Stimulated activated naive CD8-positive, alpha-beta T cell treated with anti-CD3 and anti-CD28 coated beads, Interleukin-15, Interleukin-2, amounts not matched to agents 100 U/mL and 50 U/mL, for 24 hours (primary cell): ENCODE measurements around the gene PSAPL1.

Source experiments
- ATAC-seq: fragments of 150-1000 bp; cut with Tn5 transposase; one replicate; pipeline ENCODE4 v1.10.0; 2021
- DNase-seq: peaks from one replicate; pipeline ENCODE4 v3.0.0; 2021

The PSAPL1 gene

DNA sequence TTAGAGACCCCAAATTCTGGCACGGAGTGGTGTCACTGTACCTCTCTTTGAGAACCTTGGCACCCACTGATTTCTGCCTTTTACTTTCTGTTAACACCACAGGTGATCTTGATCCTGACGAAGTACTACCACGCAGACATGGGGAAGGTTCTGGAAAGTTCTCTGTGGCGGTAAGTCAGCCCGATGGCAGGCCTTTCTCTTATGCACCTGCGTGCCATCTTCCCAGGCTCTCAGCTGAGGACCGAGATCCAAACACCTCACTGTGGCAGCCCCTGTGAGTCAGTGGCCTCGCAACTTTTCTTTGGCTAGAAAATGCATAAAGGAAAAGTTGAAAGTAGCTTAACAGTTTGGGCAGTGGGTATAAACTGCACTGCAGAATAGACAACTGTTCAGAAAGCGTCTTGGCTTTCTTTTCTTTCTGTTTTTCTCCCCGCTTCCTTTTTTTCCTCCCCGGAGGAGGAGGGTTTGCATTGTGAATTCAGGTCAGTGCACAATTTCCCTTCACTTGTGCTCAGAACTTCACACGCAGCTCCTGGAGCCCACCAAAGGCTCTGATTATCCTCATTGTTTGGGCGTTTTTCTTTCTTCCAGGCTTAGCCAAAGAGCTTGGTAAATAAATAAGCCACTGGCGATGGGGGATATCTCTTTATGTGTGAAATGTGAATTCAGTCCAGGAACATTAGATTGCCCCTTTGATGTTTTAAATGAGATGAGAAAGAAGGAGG lies 38.4 kb downstream of the PSAPL1 start:
- no peak for DNase-seq
- ATAC-seq: no peak

GRCh38 chr4:7395645-7396044 lies 39.1 kb downstream of the PSAPL1 start:
- ATAC-seq (no peak), DNase-seq (no peak)

GRCh38 chr4:7394681-7395451 lies 39.9 kb downstream of the PSAPL1 start:
- DNase-seq (no peak), ATAC-seq (no peak)

- no peak for DNase-seq
- no peak for ATAC-seq
Measured at GRCh38 chr4:7393601-7394575, 40.8 kb downstream of the PSAPL1 start.

DNA sequence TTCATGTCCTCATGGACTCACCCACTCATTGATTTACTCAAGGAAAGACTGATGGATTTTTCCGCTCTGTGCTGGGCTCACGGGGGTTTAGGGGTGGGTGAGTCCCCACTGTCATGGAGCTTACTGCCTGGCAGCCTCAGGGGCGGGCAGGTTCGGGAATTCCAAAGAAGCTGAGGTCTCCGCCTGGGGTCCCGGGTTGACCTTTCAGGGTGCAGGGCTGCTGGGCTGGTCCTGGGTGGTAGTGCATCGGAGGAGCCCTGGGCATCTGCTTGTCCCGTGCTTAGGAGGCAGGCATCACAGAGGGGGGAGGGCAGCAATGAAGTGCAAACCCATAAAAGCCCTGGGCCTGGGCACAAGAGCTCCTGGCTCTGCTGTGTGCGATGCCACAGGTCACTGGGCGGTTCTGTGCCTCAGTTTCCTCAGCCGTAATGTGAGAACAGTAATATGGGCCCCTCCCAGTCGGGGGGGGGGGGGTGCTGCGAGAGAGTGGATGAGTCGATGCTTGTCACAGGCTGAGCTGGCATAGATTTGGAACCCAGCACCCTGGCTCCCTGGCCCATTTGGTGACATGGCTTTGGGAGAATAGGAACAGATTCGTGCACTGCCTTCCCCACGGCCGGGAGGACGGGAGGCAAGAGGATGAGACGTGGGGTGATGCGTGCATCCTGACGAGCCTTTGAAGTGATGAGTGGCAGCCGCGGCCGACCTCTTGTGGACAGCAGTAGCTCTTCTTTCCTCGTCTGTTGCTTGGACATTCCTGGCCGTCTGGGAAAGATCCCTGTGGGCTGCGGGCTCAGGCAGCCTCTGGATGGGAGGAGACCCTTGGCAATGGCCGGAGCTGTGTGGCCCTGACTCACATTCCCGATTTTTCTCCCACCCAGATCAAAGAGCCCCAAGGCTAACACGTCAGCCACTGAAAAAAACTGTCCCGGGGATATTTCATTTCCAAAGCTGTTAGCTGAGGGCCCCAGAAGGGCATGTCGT lies 42.0 kb downstream of the PSAPL1 start:
- no peak for ATAC-seq
- DNase-seq: no peak

DNA sequence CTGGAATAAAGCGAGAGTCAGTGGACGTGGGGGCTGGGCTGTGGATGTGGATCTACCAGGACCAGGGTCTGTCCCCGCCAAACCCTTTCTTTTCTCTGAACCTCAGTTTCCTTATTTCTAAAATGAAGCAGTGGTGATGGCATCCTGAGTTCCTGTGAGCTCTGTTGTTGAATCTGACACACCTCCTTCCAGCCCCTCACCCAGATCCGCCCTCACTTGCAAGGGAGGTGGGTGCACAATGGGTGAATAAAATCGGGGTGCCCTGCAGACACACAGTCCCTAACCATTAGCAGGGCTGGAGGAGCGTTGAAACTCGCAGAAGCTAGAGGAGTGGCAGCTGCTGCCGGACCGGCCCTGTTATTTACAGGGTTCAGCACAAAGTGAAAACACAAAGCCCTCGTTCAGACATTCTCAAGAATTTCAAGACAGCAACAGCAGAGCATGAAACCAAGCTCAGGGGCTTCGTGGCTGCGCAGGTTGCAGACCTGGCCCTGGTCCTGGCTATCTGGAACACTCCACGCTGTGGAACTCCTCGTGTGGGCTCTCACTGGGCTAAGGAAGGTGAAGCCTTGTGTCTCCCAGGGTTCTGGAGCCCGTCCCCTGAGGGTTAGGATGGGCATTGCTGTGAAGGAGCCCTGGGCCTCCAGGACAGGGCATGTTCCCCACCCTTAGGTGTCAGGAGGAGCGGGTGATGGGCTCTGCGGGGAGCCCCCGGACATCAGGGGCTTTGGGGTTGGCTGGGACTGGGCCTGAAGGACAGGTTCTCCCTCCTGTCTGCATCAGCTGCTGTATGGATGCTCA lies 42.9 kb downstream of the PSAPL1 start:
- ATAC-seq: no peak
- DNase-seq: no peak

DNA sequence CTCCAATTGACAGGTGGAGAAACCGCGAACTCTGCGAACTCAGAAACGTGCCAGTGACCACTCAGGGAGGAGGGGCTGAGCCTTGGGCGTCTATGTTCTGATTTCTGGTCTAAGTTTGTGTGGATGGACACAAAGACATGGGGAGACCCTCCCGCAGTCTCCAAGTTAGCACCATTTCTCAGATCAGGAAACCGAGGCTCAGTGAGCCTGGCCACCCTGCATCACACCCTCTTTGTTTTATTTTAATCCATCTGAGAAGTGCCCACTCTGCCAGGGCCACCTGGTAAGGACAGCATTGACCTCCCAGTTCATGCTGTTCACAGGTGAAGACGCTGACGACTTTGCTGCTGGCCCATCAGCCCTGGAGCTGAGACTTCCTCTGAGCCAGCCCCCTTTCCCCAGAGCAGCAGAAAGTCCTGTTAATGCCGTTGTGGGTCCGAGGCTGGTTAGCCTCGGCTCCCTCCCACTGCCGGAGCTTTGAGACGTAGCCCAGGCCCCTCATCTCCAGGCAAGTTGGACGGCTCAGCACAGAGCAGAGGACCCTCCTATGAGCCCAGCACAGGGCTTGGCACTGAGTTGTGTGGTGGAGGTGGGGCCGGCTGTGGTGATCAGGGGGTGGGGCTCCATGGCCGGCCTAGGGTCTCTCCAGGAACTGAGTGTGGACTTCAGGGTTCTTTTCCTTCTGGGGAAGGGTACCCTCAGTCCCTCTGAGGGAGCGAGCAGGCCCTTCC lies 43.7 kb downstream of the PSAPL1 start:
- ATAC-seq (no peak), DNase-seq (no peak)

- ATAC-seq: no peak
- no peak for DNase-seq
Measured at GRCh38 chr4:7390336-7390735, 44.4 kb downstream of the PSAPL1 start.

DNA sequence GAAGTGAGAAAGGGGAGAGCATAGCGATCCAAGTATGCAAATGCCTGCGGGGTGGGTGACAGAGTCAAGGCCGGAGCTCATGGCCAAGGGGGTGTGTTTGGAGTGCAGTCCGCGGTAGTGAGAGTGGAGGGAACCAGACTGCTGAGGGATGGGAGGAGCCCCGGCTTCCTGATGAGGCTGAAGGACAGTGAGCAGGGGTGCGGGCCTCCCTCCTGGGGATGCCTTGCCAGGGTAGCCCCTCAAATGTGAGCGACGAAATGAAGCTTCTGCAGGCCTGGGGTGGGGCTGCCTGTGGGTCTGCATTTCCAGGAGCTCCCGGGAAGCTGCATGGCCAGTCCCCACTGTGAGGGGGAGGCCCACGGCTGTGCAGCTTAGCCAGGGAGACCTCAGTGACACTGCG lies 45.0 kb downstream of the PSAPL1 start:
- ATAC-seq (no peak), DNase-seq (no peak)

GRCh38 chr4:7389101-7389701 lies 45.5 kb downstream of the PSAPL1 start:
- no peak for ATAC-seq
- no peak for DNase-seq

DNA sequence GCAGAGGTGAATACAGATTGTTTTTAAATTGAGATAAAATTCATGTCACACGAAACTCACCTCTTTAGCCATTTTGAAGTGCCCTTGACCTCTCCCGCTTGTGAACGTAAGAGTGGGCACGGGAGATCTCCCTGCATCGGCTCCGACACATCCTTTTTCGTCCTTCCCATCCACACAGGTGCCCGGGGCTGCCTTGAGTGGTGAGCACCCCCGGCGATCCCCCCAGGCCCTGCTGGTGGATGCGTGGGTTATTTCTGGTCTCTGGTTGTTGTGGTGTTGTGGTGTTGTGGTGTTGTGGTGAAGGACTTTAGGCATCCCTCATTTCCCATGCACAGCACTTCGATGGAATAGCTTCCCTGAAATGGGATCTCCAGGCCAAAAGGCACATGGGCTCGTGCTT lies 46.1 kb downstream of the PSAPL1 start:
- ATAC-seq: no peak

DNA sequence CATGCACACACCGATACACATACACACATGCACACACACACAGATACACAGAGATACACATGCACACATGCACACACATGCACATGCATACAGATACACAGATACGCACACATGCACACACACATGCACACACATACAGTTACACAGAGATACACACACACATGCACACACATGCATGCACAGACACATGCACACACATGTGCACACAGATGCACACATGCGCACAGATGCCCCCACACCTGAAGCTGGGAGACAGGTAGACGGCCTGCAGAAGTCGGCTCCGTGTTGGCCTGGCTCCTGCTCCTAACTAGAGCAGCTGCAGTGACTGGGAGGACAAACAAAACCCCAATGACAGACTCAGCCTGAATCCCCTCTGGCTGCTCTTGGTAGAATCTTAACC lies 46.8 kb downstream of the PSAPL1 start:
- ATAC-seq (no peak), DNase-seq (no peak)

More for the DNA sequence above, 46.1 kb downstream of the PSAPL1 start:
- no peak for DNase-seq

DNA sequence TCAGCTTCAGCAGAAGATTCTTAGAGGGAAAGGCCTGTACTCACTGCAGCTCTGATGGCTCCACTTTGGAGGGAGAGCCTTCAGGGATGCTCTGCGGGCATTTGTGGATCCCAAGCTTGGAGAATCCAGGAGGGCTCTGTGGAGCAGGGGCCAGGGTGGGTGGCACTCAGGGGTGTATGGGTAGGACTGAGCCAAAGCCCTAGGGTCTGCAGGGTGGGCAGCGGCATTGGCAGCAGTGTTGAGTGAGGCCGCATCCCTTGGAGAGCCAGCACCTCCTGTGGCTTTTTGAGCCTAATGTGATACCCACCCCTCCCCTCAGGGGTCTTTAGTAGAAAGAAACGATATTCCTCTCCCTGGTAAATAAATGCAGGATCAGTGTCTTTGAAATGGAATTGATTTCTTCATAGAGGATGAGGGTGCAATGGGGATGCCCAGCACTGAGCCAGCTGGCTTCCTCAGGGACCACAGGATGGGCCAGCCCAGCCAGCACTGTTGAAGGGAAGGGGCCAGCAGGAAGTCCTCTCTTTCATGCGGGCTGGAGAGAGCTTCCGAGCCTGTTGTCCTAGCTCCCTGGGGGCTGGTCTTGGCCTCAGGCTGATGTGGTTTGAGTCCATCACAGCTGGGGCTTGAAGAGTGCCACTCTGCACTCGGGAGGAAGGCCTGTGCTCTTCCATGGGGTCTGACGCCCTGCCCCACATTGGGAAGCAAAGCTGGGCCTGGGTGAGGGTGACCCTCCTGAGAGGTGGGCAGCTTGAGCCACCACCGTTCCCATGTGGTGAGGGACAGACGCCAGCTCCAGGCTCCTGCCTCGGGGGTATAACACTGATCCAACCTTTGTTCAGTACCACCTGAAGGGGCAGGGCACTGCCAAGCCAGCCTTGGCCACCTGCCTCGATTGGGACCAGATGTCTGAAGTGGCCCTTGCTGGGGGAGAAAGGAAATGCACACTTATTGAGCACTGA lies 49.5 kb downstream of the PSAPL1 start:
- DNase-seq: no peak
- ATAC-seq: no peak

DNA sequence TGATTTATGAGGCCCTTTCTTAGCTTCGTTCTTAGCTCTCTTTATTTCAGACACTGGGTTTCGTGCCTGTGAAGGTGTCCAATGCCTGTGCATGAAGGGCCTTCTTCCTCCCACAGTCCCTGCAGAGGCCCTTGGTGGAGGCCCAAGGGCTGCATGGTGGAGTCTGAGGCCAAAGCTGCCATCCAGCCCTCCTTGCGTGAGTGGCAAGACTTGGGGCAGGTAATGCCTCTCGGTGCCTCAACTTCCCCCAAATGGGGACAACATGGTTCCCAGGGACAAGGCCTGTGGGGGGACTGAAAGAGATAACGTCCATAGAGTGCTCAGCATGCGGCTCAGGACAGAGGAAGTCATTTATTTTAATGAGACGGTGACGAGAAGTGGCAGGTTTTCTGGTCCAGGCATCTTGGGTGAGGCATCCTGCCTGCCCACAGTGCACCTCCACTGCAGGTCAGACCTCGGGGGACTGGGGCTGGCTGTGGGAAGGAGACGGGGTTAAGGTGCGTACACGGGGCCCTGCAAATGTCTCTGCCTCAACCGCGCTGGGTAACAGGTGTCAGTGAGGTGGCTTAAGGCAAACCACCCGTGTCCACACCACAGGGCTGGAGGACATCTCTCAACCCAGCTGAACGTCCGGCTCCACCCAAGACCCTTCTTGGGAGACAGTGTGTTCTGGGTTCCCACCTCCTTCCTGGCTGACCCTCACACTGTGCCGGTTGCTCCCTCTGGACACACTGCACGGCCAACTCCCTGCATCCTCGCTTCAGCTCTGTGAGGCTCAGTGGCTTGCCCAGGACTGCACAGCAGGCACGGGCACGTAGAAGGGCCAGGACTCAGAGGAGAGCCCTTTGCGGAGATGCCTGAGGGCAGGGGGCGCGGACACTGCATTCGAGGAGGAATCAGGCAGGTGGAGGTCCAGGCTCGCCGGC lies 50.5 kb downstream of the PSAPL1 start:
- no peak for ATAC-seq
- DNase-seq: no peak

- DNase-seq (no peak), ATAC-seq (no peak)
Measured at GRCh38 chr4:7383266-7383665, 51.5 kb downstream of the PSAPL1 start.

DNA sequence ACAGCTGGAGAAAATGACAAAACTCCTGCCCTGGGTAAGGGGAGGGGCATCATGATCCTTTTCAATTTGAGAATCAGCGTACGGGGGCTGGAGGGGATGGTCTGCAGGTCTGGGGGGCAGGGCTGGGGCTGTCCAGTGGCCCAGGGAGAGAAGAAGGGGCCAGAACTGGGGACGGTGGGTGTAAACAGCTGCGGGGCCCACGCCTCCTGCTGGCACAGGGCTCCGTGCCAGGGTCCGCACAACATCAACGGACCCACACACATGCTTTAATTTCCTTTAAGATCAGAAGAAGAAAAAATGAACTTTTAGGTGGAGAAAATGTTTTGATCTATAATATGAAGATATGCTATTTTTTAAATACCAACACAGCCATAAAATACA lies 52.1 kb downstream of the PSAPL1 start:
- ATAC-seq (no peak), DNase-seq (no peak)
